HEK293 (cell line): Measurements from ENCODE around the gene OAT.

ENCODE experiments used
- CTCF ChIA-PET: fragments of 350-600 bp; formaldehyde crosslinking; extraction: SDS; loops from one replicate; lab custom pipeline; 2021; ENCODE audit warnings: antibody characterized with exemption; lab: Yijun Ruan, JAX
- POLR2A ChIA-PET: fragments of 300-600 bp; formaldehyde crosslinking; extraction: SDS; loops from one replicate; lab custom pipeline; 2020; ENCODE audit warnings: antibody characterized with exemption, inconsistent platforms; lab: Yijun Ruan, JAX
- H3K27ac ChIP-seq: fragments of 200-500 bp; sonication (Bioruptor generic); 2 replicates; pipeline ENCODE4 v1.5.1; 2014; ENCODE audit warnings: low read depth, low read length, control low read depth, inconsistent platforms; ENCODE audit errors: extremely low read depth
- H3K36me3 ChIP-seq, 2 experiments: fragments of 200-500 bp in 1 of 2; sonication (Bioruptor generic) in 1 of 2; 1 replicate in 1 of 2; 2 replicates in 1 of 2; pipeline ENCODE4 v1.5.1; 2014 to 2017; ENCODE audit warnings: inconsistent platforms in 2 of 2, low read length in 2 of 2; ENCODE audit not compliant: control insufficient read depth in 2 of 2, insufficient read depth in 1 of 2
- H3K4me1 ChIP-seq: fragments of 200-500 bp; sonication (Bioruptor generic); 2 replicates; pipeline ENCODE4 v1.5.1; 2014; ENCODE audit warnings: mild to moderate bottlenecking, low read length, inconsistent platforms; ENCODE audit not compliant: control insufficient read depth, insufficient read depth
- H3K4me3 ChIP-seq: 2 replicates; pipeline ENCODE4 v1.5.1; 2011; ENCODE audit warnings: low read depth, mild to moderate bottlenecking, control low read depth, low read length, moderate library complexity
- H3K9me3 ChIP-seq: fragments of 200-500 bp; sonication (Bioruptor generic); 2 replicates; pipeline ENCODE4 v1.5.1; 2014; ENCODE audit warnings: low read depth, low read length, inconsistent platforms; ENCODE audit not compliant: control insufficient read depth, insufficient read depth
- GLI2 ChIP-seq: fragments of 450-650 bp; formaldehyde crosslinking; IDR thresholded peaks from 2 replicates; pipeline ENCODE4; 2017; ENCODE audit warnings: missing biosample characterization, missing genetic modification characterization, low read depth, borderline replicate concordance
- SALL2 ChIP-seq: fragments of 450-650 bp; formaldehyde crosslinking; IDR thresholded peaks from 2 replicates; pipeline ENCODE4 v1.5.0; 2017; ENCODE audit warnings: missing biosample characterization, mild to moderate bottlenecking, missing genetic modification characterization, borderline replicate concordance
- ZBTB21 ChIP-seq: fragments of 450-650 bp; formaldehyde crosslinking; IDR thresholded peaks from 2 replicates; pipeline ENCODE4 v1.5.1; 2017; ENCODE audit warnings: missing biosample characterization, missing genetic modification characterization
- ZBTB7A ChIP-seq: fragments of 450-650 bp; formaldehyde crosslinking; IDR thresholded peaks from 2 replicates; pipeline ENCODE4 v1.5.1; 2016; ENCODE audit warnings: low read depth, missing biosample characterization, missing genetic modification characterization
- ZFP3 ChIP-seq: fragments of 450-650 bp; formaldehyde crosslinking; IDR thresholded peaks from 2 replicates; pipeline ENCODE4 v1.5.1; 2016; ENCODE audit warnings: low read depth, missing biosample characterization, missing genetic modification characterization
- ZNF132 ChIP-seq: fragments of 450-650 bp; formaldehyde crosslinking; IDR thresholded peaks from 2 replicates; pipeline ENCODE4 v1.5.1; 2017; ENCODE audit warnings: missing biosample characterization, missing genetic modification characterization, borderline replicate concordance
- ZNF133 ChIP-seq: fragments of 450-650 bp; formaldehyde crosslinking; IDR thresholded peaks from 2 replicates; pipeline ENCODE4 v1.5.1; 2016; ENCODE audit warnings: missing biosample characterization, missing genetic modification characterization
- ZNF223 ChIP-seq: fragments of 450-650 bp; formaldehyde crosslinking; IDR thresholded peaks from 2 replicates; pipeline ENCODE4 v1.5.1; 2016; ENCODE audit warnings: missing biosample characterization, missing genetic modification characterization
- ZNF23 ChIP-seq: fragments of 450-650 bp; formaldehyde crosslinking; IDR thresholded peaks from 2 replicates; pipeline ENCODE4 v1.5.1; 2016; ENCODE audit warnings: missing biosample characterization, missing genetic modification characterization, borderline replicate concordance
- ZNF274 ChIP-seq, 2 experiments: fragments of 200-500 bp in 1 of 2; fragments of 450-650 bp in 1 of 2; sonication (Bioruptor generic) in 1 of 2; formaldehyde crosslinking in 1 of 2; IDR thresholded peaks; 2 replicates each; pipeline versions ENCODE4 v1.5.1 to v1.6.1; 2014 to 2016; ENCODE audit warnings: borderline replicate concordance in 1 of 2, inconsistent platforms in 1 of 2, low read length in 1 of 2, missing biosample characterization in 1 of 2, missing genetic modification characterization in 1 of 2
- ZNF302 ChIP-seq: fragments of 450-650 bp; formaldehyde crosslinking; IDR thresholded peaks from 2 replicates; pipeline ENCODE4 v1.5.1; 2016; ENCODE audit warnings: missing biosample characterization, missing genetic modification characterization, low read depth
- ZNF404 ChIP-seq: fragments of 450-650 bp; formaldehyde crosslinking; IDR thresholded peaks from 2 replicates; pipeline ENCODE4 v1.5.1; 2017; ENCODE audit warnings: missing biosample characterization, missing genetic modification characterization
- ZNF416 ChIP-seq: fragments of 450-650 bp; formaldehyde crosslinking; IDR thresholded peaks from 2 replicates; pipeline ENCODE4 v1.5.1; 2016; ENCODE audit warnings: missing biosample characterization, missing genetic modification characterization
- ZNF48 ChIP-seq: fragments of 450-650 bp; formaldehyde crosslinking; IDR thresholded peaks from 2 replicates; pipeline ENCODE4 v1.5.1; 2016; ENCODE audit warnings: missing biosample characterization, missing genetic modification characterization
- ZNF654 ChIP-seq: fragments of 450-650 bp; formaldehyde crosslinking; IDR thresholded peaks from 2 replicates; pipeline ENCODE4 v1.5.1; 2016; ENCODE audit warnings: low read depth, missing biosample characterization, missing genetic modification characterization
- ZNF747 ChIP-seq: fragments of 450-650 bp; formaldehyde crosslinking; IDR thresholded peaks from 2 replicates; pipeline ENCODE4 v1.5.1; 2016; ENCODE audit warnings: missing biosample characterization, missing genetic modification characterization
- ZNF830 ChIP-seq: fragments of 450-650 bp; IDR thresholded peaks from 2 replicates; pipeline ENCODE4 v1.5.0; 2018; ENCODE audit warnings: missing biosample characterization, missing genetic modification characterization, low read depth, mild to moderate bottlenecking, moderate library complexity
- ZXDB ChIP-seq: fragments of 450-650 bp; formaldehyde crosslinking; IDR thresholded peaks from 2 replicates; pipeline ENCODE4 v1.5.1; 2016; ENCODE audit warnings: missing biosample characterization, missing genetic modification characterization
- TF ChIP-seq, protein P1 (sequence below): fragments of 450-650 bp; formaldehyde crosslinking; optimal IDR thresholded peaks from 2 replicates; pipeline ENCODE3; 2016; ENCODE audit warnings: missing biosample characterization, mild to moderate bottlenecking, missing genetic modification characterization
- TF ChIP-seq, protein P2 (sequence below): fragments of 450-650 bp; formaldehyde crosslinking; IDR thresholded peaks from 2 replicates; pipeline ENCODE4 v1.5.1; 2016; ENCODE audit warnings: missing biosample characterization, missing genetic modification characterization, low read depth
- TF ChIP-seq, protein P3 (sequence below): fragments of 450-650 bp; formaldehyde crosslinking; IDR thresholded peaks from 2 replicates; pipeline ENCODE4 v1.5.1; 2016; ENCODE audit warnings: missing biosample characterization, missing genetic modification characterization
- TF ChIP-seq, protein P4 (sequence below): fragments of 450-650 bp; formaldehyde crosslinking; IDR thresholded peaks from 2 replicates; pipeline ENCODE4 v1.5.1; 2017; ENCODE audit warnings: missing biosample characterization, missing genetic modification characterization
- TF ChIP-seq, protein P5 (sequence below): fragments of 450-650 bp; IDR thresholded peaks from 2 replicates; pipeline ENCODE4 v1.5.1; 2018; ENCODE audit warnings: missing biosample characterization, missing genetic modification characterization

The OAT gene

DNA sequence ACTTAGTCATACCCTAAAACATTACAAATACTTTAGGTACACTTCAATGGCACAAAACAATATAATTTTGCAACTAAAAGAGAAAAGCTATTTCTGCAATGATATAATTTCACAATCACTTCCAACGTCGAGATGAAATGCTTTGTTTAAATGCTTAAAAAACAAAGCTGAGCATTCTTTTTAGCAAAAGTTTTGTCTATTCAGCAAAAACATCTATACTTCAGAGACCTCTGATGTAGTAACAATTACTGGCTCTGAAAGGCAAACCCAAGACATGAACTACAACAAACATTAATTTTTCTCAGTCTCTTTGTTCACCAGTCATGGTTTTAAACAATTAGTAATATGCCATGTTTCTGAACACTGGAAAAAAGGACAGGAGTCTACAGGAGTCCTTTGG, 16.4 kb downstream of the OAT start:
- peaks cover 58 to 94% of the 10 kb centered on the region in 2 experiments for H3K36me3 ChIP-seq

DNA sequence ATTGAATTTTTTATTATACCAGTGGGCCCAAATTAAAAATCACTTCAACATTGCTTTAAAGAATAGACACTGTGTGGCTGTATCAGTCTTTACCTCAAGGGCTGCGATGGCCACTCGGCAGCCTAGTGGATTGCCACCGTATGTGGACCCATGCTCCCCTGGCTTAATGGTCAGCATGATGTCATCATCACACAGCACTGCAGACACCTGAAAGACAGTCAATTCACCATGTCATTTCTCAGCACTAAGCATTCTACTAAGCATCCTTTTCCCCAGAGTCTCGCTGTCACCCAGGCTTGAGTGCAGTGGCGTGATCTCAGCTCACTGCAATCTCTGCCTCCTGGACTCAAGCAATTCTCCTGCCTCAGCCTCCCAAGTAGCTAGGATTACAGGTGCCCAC, 17.1 kb downstream of the OAT start:
- CTCF ChIA-PET, result interaction anchor here (0.6 to 1.1 kb wide), 2 partner anchors 11 to 13 kb away, joined by 3 to 4 read pairs; no protein-coding TSS in a partner anchor
- no peak overlapping the region for H3K4me3 ChIP-seq
- H3K9me3 ChIP-seq, result no peaks in the 10 kb centered on the region
- TF ChIP-seq ZNF654 (tag by site-specific recombination), result no peak
- TF ChIP-seq ZNF132 (tag by site-specific recombination), result no peak
- TF ChIP-seq ZNF416, result no peak
- TF ChIP-seq ZBTB7A (tag by site-specific recombination), result no peak
- TF ChIP-seq ZBTB21 (tag by site-specific recombination), result no peak
- TF ChIP-seq, protein P1, sequence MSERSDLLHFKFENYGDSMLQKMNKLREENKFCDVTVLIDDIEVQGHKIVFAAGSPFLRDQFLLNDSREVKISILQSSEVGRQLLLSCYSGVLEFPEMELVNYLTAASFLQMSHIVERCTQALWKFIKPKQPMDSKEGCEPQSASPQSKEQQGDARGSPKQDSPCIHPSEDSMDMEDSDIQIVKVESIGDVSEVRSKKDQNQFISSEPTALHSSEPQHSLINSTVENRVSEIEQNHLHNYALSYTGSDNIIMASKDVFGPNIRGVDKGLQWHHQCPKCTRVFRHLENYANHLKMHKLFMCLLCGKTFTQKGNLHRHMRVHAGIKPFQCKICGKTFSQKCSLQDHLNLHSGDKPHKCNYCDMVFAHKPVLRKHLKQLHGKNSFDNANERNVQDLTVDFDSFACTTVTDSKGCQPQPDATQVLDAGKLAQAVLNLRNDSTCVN (tag by site-specific recombination), result no peak
- TF ChIP-seq, protein P2, sequence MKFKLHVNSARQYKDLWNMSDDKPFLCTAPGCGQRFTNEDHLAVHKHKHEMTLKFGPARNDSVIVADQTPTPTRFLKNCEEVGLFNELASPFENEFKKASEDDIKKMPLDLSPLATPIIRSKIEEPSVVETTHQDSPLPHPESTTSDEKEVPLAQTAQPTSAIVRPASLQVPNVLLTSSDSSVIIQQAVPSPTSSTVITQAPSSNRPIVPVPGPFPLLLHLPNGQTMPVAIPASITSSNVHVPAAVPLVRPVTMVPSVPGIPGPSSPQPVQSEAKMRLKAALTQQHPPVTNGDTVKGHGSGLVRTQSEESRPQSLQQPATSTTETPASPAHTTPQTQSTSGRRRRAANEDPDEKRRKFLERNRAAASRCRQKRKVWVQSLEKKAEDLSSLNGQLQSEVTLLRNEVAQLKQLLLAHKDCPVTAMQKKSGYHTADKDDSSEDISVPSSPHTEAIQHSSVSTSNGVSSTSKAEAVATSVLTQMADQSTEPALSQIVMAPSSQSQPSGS (tag by site-specific recombination), result peak; percentile 61
- H3K36me3 ChIP-seq, result peaks cover 59 to 93% of the 10 kb centered on the region in 2 experiments
- no peak overlapping the region for H3K27ac ChIP-seq
- POLR2A ChIA-PET, result interaction anchor here (1.4 kb wide), 1 partner anchor 60 kb away, joined by 4 read pairs; the partner anchor contains the start of gene LHPP
- H3K4me1 ChIP-seq, result no peaks in the 10 kb centered on the region

More for the DNA sequence above, 16.4 kb downstream of the OAT start:
- ChIA-PET CTCF (interaction anchor here (0.6 to 1.1 kb wide), 4 partner anchors 10 to 347 kb away, joined by 3 to 4 read pairs (median 3); no protein-coding TSS in a partner anchor), POLR2A (interaction anchor here (1.4 kb wide), 1 partner anchor 59 kb away, joined by 4 read pairs; the partner anchor contains the start of gene LHPP)
- H3K9me3 ChIP-seq, result no peaks in the 10 kb centered on the region
- no peaks in the 10 kb centered on the region for H3K4me1 ChIP-seq
- TF ChIP-seq SALL2, result no peak
- no peak for TF ChIP-seq ZFP3
- TF ChIP-seq, protein P2 (tag by site-specific recombination), result no peak
- no peak for TF ChIP-seq ZNF48 (tag by site-specific recombination)
- no peak for TF ChIP-seq ZNF747 (tag by site-specific recombination)
- TF ChIP-seq ZXDB, result no peak
- TF ChIP-seq ZNF133 (tag by site-specific recombination), result no peak
- no peak for TF ChIP-seq ZNF404
- no peak overlapping the region for H3K4me3 ChIP-seq
- no peak overlapping the region for H3K27ac ChIP-seq

DNA sequence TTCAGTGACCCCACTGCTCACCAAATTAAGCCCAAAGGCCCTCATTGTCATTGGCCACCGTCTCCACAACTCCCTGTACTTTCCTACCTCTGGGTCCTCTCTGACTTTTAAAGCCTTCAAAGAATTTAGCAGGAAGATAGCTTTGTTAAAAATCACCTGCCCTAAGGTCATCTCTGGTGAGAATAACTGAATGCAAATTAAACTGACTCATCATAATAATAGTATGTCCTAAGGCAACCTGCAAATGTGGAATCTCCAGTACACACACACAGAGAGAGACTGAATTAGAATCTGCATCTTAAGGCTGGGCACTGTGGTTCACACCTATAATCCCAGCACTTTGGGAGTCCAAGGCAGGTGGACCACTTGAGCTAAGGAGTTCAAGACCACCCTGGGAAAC, 24.1 kb downstream of the OAT start:
- CTCF ChIA-PET, result interaction anchor here (0.8 to 2.8 kb wide), 3 partner anchors 9 to 400 kb away, joined by 3 to 17 read pairs (median 3); no protein-coding TSS in a partner anchor
- Histone ChIP-seq H3K27ac (no peak overlapping the region), H3K4me3 (no peak overlapping the region), H3K36me3 (peaks cover 12 to 30% of the 10 kb centered on the region in 2 experiments; a peak in 2 of 3 replicates), H3K9me3 (no peaks in the 10 kb centered on the region), H3K4me1 (no peaks in the 10 kb centered on the region)
- POLR2A ChIA-PET, result interaction anchor here (0.8 to 0.9 kb wide), 2 partner anchors 19 to 24 kb away, joined by 3 read pairs; partner anchors contain the start of gene OAT
- TF ChIP-seq, protein P3, sequence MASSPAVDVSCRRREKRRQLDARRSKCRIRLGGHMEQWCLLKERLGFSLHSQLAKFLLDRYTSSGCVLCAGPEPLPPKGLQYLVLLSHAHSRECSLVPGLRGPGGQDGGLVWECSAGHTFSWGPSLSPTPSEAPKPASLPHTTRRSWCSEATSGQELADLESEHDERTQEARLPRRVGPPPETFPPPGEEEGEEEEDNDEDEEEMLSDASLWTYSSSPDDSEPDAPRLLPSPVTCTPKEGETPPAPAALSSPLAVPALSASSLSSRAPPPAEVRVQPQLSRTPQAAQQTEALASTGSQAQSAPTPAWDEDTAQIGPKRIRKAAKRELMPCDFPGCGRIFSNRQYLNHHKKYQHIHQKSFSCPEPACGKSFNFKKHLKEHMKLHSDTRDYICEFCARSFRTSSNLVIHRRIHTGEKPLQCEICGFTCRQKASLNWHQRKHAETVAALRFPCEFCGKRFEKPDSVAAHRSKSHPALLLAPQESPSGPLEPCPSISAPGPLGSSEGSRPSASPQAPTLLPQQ (tag by site-specific recombination), result no peak
- TF ChIP-seq ZNF830 (tag by site-specific recombination), result no peak
- no peak for TF ChIP-seq GLI2 (tag by site-specific recombination)
- TF ChIP-seq ZNF274 (IDR thresholded peaks at IDR 0.05; ENCODE audit: low read length), result no peak
- TF ChIP-seq ZNF274 (tag by site-specific recombination; IDR thresholded peaks at IDR 0.05; ENCODE audit: borderline replicate concordance), result no peak
- TF ChIP-seq, protein P4, sequence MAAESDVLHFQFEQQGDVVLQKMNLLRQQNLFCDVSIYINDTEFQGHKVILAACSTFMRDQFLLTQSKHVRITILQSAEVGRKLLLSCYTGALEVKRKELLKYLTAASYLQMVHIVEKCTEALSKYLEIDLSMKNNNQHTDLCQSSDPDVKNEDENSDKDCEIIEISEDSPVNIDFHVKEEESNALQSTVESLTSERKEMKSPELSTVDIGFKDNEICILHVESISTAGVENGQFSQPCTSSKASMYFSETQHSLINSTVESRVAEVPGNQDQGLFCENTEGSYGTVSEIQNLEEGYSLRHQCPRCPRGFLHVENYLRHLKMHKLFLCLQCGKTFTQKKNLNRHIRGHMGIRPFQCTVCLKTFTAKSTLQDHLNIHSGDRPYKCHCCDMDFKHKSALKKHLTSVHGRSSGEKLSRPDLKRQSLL, result no peak
- TF ChIP-seq, protein P5, sequence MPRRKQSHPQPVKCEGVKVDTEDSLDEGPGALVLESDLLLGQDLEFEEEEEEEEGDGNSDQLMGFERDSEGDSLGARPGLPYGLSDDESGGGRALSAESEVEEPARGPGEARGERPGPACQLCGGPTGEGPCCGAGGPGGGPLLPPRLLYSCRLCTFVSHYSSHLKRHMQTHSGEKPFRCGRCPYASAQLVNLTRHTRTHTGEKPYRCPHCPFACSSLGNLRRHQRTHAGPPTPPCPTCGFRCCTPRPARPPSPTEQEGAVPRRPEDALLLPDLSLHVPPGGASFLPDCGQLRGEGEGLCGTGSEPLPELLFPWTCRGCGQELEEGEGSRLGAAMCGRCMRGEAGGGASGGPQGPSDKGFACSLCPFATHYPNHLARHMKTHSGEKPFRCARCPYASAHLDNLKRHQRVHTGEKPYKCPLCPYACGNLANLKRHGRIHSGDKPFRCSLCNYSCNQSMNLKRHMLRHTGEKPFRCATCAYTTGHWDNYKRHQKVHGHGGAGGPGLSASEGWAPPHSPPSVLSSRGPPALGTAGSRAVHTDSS, result no peak
- TF ChIP-seq ZNF23 (tag by site-specific recombination), result no peak
- no peak for TF ChIP-seq ZNF223 (tag by site-specific recombination)
- TF ChIP-seq ZNF302 (tag by site-specific recombination), result no peak
